Measurements from ENCODE around the gene BEND5. TPM values are rescaled to one million over a fixed set of nuclear protein-coding genes. Genes with fewer than 3 reads are reported as not detected.

BEND5 gene
- total and polyA plus RNA-seq, 12 donors = 1.2 to 9.1 (median 4.3) TPM

- H3K27me3 ChIP-seq = peaks cover 0 to 25% (median 0%) of the 10 kb centered on the region in 7 donors
- intact Hi-C loops (cut with DNase I) = loop anchor here in 2 of 10 donors (10.0 kb wide), 2 partner anchors 131 to 1661 kb away; no protein-coding TSS in a partner anchor
- no peak overlapping the region for H3K27ac ChIP-seq
- no peaks in the 10 kb centered on the region for H3K36me3 ChIP-seq
- ATAC-seq = no peak
- WGBS, 2 donors = 81 to 85% methylated on average over 3 of the region's 3 CpGs
- H3K4me1 ChIP-seq = no peaks in the 10 kb centered on the region
- no peak for DNase-seq
- H3K4me3 ChIP-seq = no peak overlapping the region
- no peaks in the 10 kb centered on the region for H3K9me3 ChIP-seq
- TF ChIP-seq CTCF (IDR thresholded peaks at IDR 0.05) = no peak
These were observed 92.9 kb downstream of the BEND5 start for GRCh38 chr1:48683839-48684238.

GRCh38 chr1:48681476-48682305 lies 95.0 kb downstream of the BEND5 start:
- no peak for TF ChIP-seq CTCF (IDR thresholded peaks at IDR 0.05)
- H3K4me1 ChIP-seq = peaks cover 0 to 3% (median 0%) of the 10 kb centered on the region in 9 donors
- WGBS, 2 donors = 55 to 59% methylated on average over 4 of the region's 4 CpGs
- ATAC-seq (peak in 4 of 8 donors; percentile 9 to 40 (median 24)), DNase-seq (no peak)
- intact Hi-C loops (cut with DNase I) = loop anchor here in 2 of 10 donors (10.0 kb wide), 2 partner anchors 133 to 1663 kb away; no protein-coding TSS in a partner anchor
- H3K36me3 ChIP-seq = no peaks in the 10 kb centered on the region
- H3K9me3 ChIP-seq = no peaks in the 10 kb centered on the region
- no peak overlapping the region for H3K27ac ChIP-seq
- no peak overlapping the region for H3K4me3 ChIP-seq
- peaks cover 0 to 23% (median 5%) of the 10 kb centered on the region in 7 donors for H3K27me3 ChIP-seq

GRCh38 chr1:48680411-48681035 lies 96.2 kb downstream of the BEND5 start:
- WGBS, 2 donors = 70 to 81% methylated on average over 10 of the region's 10 CpGs
- H3K4me1 ChIP-seq = peaks cover 0 to 3% (median 0%) of the 10 kb centered on the region in 9 donors
- intact Hi-C loops (cut with DNase I) = loop anchor here in 2 of 10 donors (10.0 kb wide), 2 partner anchors 134 to 1664 kb away; no protein-coding TSS in a partner anchor
- no peak overlapping the region for H3K4me3 ChIP-seq
- H3K36me3 ChIP-seq = no peaks in the 10 kb centered on the region
- peaks cover 0 to 23% (median 11%) of the 10 kb centered on the region in 7 donors for H3K27me3 ChIP-seq
- no peak overlapping the region for H3K27ac ChIP-seq
- no peaks in the 10 kb centered on the region for H3K9me3 ChIP-seq
- TF ChIP-seq CTCF (IDR thresholded peaks at IDR 0.05) = no peak
- ATAC-seq (no peak), DNase-seq (no peak)

GRCh38 chr1:48679859-48680258 lies 96.8 kb downstream of the BEND5 start:
- Histone ChIP-seq H3K4me1 (peaks cover 0 to 3% (median 0%) of the 10 kb centered on the region in 9 donors), H3K27ac (no peak overlapping the region), H3K27me3 (peaks cover 0 to 26% (median 16%) of the 10 kb centered on the region in 7 donors), H3K4me3 (no peak overlapping the region), H3K36me3 (no peaks in the 10 kb centered on the region), H3K9me3 (no peaks in the 10 kb centered on the region)
- no peak for TF ChIP-seq CTCF (IDR thresholded peaks at IDR 0.05)
- 71 to 84% methylated on average over 6 of the region's 6 CpGs for WGBS, 2 donors
- ATAC-seq (no peak), DNase-seq (no peak)
- intact Hi-C loops (cut with DNase I) = loop anchor here in 6 of 10 donors (5.0 to 10.0 kb wide), 4 partner anchors 135 to 1667 kb away; no protein-coding TSS in a partner anchor

Measured in heart right ventricle (tissue), 16 donors.